HG03354 (cell line): ENCODE data around the gene UBE2E2.
A peak's percentile ranks its signal among the peaks of the same experiment; 100 is the strongest.

ENCODE experiments used
- ATAC-seq: cut with Tn5 transposase; IDR thresholded peaks from one replicate; pipeline ENCODE4 v1.9.1; 2021; ENCODE audit warnings: mild to moderate bottlenecking; ENCODE audit not compliant: unreplicated experiment, poor library complexity, severe bottlenecking

Gene UBE2E2

GRCh38 chr3:23189187-23189586 lies 13.9 kb upstream of the UBE2E2 start:
- ATAC-seq: no peak

GRCh38 chr3:23192816-23193215 lies 10.3 kb upstream of the UBE2E2 start:
- ATAC-seq: no peak

GRCh38 chr3:23193831-23194230 lies 9.3 kb upstream of the UBE2E2 start:
- ATAC-seq: no peak

- no peak for ATAC-seq
Observed at GRCh38 chr3:23198801-23199200, 4.3 kb upstream of the UBE2E2 start.

GRCh38 chr3:23199649-23200048 lies 3.5 kb upstream of the UBE2E2 start:
- ATAC-seq: no peak

- ATAC-seq: no peak
Observed at GRCh38 chr3:23201154-23201838, 1.8 kb upstream of the UBE2E2 start.

- ATAC-seq: peak; percentile 33
Observed at GRCh38 chr3:23202203-23202920, 765 bp upstream of the UBE2E2 start.

GRCh38 chr3:23203708-23204330 lies 692 bp downstream of the UBE2E2 start:
- peak; percentile 16 for ATAC-seq

- no peak for ATAC-seq
Observed at GRCh38 chr3:23206366-23206765, 3.2 kb downstream of the UBE2E2 start.

GRCh38 chr3:23209103-23209502 lies 6.0 kb downstream of the UBE2E2 start:
- no peak for ATAC-seq

GRCh38 chr3:23209747-23210487 lies 6.8 kb downstream of the UBE2E2 start:
- ATAC-seq: no peak

GRCh38 chr3:23213813-23214212 lies 10.7 kb downstream of the UBE2E2 start:
- no peak for ATAC-seq

- ATAC-seq: no peak
Observed at GRCh38 chr3:23217872-23218554, 14.9 kb downstream of the UBE2E2 start.

GRCh38 chr3:23219117-23219516 lies 16.0 kb downstream of the UBE2E2 start:
- ATAC-seq: peak; percentile 56

- ATAC-seq: peak; percentile 41
Observed at GRCh38 chr3:23219552-23219951, 16.4 kb downstream of the UBE2E2 start.

GRCh38 chr3:23221136-23221535 lies 18.0 kb downstream of the UBE2E2 start:
- peak; percentile 36 for ATAC-seq

- ATAC-seq: no peak
Observed at GRCh38 chr3:23232016-23232415, 28.9 kb downstream of the UBE2E2 start.

GRCh38 chr3:23232854-23233253 lies 29.7 kb downstream of the UBE2E2 start:
- no peak for ATAC-seq

- ATAC-seq: no peak
Observed at GRCh38 chr3:23235264-23235663, 32.1 kb downstream of the UBE2E2 start.

GRCh38 chr3:23236890-23237289 lies 33.8 kb downstream of the UBE2E2 start:
- peak; percentile 4 for ATAC-seq
